ENCODE measurements around the gene ZNF202.

DNA sequence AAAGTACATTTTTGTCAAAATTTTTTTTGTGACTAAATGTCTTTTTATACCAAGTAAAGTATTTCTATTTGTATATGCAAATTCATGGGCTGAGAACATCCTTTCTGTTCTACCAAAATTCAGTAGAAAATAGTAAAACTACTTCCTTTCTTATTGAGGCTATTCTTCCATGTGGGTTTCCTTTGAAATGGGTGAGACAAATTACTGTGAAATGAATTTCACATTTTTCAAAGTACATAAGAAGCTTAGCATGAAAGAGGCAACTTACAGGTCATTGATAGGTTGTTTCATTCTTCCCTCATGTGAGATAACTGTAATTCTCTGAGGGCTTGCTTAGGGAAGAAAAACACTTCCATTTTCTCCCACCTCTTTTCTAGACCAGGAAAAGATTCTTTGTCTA lies 13.9 kb upstream of the ZNF202 start:
- TF ChIP-seq, protein P1, sequence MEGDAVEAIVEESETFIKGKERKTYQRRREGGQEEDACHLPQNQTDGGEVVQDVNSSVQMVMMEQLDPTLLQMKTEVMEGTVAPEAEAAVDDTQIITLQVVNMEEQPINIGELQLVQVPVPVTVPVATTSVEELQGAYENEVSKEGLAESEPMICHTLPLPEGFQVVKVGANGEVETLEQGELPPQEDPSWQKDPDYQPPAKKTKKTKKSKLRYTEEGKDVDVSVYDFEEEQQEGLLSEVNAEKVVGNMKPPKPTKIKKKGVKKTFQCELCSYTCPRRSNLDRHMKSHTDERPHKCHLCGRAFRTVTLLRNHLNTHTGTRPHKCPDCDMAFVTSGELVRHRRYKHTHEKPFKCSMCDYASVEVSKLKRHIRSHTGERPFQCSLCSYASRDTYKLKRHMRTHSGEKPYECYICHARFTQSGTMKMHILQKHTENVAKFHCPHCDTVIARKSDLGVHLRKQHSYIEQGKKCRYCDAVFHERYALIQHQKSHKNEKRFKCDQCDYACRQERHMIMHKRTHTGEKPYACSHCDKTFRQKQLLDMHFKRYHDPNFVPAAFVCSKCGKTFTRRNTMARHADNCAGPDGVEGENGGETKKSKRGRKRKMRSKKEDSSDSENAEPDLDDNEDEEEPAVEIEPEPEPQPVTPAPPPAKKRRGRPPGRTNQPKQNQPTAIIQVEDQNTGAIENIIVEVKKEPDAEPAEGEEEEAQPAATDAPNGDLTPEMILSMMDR (IDR thresholded peaks at IDR 0.05; ENCODE audit: low read depth, low read length, poor library complexity, severe bottlenecking), result no peak
- no peak for TF ChIP-seq EZH2phosphoT487 (IDR thresholded peaks at IDR 0.05; ENCODE audit: borderline replicate concordance, low read length)

All from DOHH2 (cell line).